Retina (tissue), 1 donor: Measurements from ENCODE around the gene GANC.

Experiments used
- DNase-seq: peaks from one replicate; pipeline ENCODE4 v3.0.0-alpha.2; 2016

GANC gene

GRCh38 chr15:42352401-42352800 is 79.4 kb downstream of the GANC start:
- DNase-seq: no peak

DNA sequence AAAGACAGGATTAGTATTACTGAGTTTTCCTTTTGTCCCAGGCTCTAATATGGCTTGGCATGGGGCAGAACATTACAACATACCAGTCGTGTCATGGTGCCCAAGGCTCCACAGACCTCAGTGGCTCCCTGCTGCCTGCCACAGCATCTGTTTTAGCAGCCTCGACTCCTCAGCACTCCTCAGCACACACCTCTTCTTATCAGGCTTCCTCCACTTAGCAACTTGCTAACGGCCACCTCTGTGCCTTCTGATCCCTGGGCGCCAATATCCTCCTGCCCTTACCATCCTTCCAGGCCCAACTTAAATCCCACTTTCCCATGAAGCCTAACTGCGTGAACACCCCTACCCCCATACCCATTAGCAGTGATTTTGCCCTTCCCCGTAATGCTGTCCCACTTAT is 80.1 kb downstream of the GANC start:
- no peak for DNase-seq

DNA sequence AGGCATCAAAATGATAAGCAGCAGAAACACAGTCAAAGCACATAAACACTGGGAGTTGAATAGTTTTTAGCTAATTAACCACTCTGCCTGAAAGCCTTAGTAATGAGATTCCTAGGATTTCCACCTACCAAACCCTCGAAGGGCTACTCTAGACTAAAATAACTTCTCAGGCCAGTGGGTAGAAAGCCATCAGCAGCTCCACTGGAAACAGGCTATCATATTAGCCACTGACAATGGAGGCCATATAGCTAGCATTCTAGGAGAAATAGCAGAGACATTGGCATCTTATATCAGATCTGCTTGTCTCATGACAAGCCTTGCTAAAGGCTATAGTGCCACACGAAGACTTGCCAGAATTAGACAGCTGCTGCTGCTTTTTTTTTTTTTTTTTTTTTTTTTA is 81.8 kb downstream of the GANC start:
- DNase-seq: no peak

GRCh38 chr15:42355291-42355690 is 82.3 kb downstream of the GANC start:
- DNase-seq: no peak

- no peak for DNase-seq
Measured at GRCh38 chr15:42356851-42357250, 83.8 kb downstream of the GANC start.

DNA sequence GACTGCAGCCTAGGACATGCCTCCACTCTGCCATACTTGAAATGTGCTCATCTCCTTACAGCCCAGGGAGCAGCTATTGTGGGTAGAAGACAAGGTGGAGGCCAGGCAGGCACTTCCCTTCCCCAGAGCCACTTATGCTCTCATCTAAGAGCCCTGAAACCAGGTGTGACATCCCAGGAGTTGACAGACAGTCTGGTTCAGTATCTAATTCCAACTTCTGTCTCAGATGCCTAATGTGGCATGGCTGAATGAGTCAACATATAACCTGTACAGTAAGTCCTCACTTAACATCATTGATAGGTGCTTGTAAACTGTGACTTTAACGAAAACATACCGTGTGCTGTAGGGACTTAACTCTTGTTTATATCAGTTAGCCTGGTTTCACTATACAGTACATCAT is 85.1 kb downstream of the GANC start:
- DNase-seq: no peak

GRCh38 chr15:42359249-42359648 is 86.2 kb downstream of the GANC start, which contains the start of gene CAPN3:
Gene CAPN3 (plus strand): TSS chr15:42359501. CDS start chr15:42359806, 305 bp downstream.
- no peak for DNase-seq

DNA sequence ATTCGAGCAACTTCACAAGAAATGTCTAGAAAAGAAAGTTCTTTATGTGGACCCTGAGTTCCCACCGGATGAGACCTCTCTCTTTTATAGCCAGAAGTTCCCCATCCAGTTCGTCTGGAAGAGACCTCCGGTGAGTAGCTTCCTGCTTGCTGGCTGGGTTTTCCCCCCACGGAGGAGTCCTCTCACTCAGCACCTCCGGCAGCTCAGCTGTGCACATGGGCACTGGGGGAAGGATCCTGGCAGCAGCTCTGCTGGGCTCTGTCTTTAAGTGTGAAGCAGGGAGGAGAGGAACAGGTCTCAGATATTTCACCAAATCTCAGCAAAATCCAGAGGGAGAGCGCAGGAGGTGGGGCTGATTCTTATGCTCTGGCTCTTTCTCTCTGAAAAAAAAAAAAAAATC is 87.0 kb downstream of the GANC start:
- no peak for DNase-seq

- no peak for DNase-seq
Measured at GRCh38 chr15:42360535-42361112, 87.6 kb downstream of the GANC start.

GRCh38 chr15:42363487-42363886 is 90.5 kb downstream of the GANC start:
- no peak for DNase-seq

DNA sequence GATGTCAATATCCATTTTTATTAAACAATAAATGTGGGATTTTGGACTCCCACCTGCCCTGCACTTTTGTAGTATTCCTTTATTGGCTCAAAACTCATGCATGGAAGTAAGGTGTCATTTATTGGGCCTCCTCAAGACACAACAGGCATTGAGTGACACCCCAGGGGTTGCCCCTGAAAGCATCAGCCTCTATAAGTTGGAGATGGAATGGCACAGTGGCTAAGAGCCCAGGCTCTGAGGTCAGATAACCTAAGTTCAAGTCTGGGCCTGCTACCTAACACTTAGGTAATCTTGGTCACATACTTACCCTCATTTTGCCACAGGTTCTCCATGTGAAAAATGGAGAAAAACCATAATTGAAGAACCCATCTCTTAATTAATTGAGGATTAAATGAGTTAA is 90.9 kb downstream of the GANC start:
- no peak for DNase-seq

DNA sequence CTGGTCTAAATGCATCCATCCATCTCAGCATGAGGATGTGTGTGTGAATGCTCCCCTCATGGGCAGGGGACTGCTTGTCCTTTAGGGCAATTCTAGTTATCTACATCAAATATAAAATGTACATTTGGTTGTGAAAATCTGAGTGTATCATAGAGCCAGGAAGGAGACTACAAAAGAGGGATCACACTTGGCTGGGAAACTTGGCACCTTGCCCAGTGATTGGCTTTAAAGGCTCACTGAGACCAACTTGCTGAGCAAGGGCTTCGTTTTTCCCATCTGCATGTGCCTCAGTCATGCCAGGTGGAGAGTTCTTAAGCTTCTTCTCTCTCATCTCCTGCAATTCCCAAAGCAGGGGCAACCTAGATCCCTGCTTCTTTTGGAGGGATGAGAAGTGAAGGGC is 91.5 kb downstream of the GANC start:
- DNase-seq: no peak

DNA sequence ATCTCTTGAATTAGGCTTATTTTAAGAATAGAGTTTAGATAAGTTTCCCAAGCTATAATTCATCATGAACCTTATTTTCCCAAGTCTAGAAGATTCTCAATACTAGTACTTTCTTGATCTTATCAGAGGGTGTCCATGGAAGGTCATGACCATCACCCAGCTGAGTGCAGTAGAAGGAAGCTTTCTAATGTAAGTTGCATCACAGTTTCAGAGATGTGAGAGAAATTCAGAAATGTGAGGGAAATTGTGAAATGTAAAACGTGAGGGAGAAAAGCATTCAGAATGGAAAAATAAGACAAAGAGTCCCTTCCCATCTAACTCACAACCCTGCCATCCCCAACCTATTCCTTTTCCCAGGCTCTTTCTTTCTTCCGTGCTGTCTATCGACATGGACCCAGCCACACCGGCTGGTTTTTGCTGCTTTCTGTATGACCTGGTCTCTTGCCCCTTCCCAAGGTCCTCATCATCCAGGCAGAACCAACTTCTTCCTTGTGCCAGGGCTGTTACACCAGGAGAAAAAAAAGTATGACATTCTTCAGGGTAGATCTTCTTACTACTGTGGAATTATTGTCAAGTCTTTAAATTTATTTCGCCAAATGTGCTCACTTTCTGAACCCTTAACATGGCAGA is 93.0 kb downstream of the GANC start:
- DNase-seq: no peak

- no peak for DNase-seq
Measured at GRCh38 chr15:42367041-42367440, 94.0 kb downstream of the GANC start.

DNA sequence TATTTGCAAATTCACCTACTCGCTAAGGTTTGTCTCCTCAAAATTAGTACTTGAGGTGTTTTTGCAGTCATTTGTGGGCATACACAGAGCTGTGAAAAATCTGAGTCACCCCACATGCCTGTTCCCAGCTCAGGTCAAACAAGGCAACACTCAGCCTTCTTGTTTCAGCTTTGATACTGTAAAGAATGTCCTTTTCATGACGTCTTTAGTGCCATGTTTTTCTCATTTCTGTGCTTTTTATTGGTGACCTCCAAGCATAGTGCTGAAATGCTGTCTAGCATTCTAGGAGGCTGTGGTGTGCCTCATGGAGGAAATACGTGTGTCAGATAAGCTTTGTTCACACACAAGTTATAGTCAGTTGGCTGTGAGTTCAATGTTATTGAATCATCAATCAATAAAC is 95.1 kb downstream of the GANC start:
- no peak for DNase-seq

DNA sequence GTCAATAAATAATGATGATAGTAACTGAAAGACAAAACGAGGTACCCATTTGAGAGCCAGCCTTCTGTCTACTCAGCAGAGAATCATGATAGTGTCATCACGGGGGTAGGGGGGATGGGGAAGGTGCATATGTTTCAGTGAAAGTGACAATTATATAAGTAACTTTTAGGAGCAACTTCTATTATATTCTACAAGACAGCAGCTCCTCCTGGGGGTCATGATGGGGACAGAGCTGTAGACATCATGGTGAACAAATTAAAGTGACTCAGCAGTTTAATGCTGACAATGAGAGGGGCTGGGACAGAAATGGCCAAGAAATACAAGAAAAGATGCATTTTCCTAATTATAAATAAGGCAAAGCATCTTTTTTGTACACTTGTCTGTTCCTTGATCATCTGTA is 98.1 kb downstream of the GANC start:
- no peak for DNase-seq

- no peak for DNase-seq
Measured at GRCh38 chr15:42373274-42373673, 100.3 kb downstream of the GANC start.

GRCh38 chr15:42373936-42374335 is 100.9 kb downstream of the GANC start:
- no peak for DNase-seq

GRCh38 chr15:42374810-42375209 is 101.8 kb downstream of the GANC start:
- no peak for DNase-seq

DNA sequence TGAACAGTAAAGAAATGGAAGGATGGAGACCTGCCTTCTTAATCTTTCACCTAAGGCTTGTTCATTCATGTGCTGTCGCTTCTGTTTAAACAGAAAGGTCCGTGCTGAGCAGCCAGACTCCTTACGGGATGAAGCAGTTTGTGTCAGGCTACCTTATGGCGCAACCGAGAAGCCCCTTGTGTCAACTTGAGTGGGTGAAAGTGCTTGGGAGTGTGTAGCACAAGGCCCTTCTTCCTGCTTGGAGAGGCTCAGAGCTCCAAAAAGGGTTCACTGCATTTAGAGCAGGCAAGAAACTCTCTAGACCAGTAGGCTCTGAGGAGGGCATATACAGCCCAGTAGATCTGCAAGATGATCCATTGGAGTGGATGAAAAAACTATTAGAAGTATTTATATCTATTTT is 102.3 kb downstream of the GANC start:
- no peak for DNase-seq

- no peak for DNase-seq
Measured at GRCh38 chr15:42375941-42376340, 102.9 kb downstream of the GANC start.

DNA sequence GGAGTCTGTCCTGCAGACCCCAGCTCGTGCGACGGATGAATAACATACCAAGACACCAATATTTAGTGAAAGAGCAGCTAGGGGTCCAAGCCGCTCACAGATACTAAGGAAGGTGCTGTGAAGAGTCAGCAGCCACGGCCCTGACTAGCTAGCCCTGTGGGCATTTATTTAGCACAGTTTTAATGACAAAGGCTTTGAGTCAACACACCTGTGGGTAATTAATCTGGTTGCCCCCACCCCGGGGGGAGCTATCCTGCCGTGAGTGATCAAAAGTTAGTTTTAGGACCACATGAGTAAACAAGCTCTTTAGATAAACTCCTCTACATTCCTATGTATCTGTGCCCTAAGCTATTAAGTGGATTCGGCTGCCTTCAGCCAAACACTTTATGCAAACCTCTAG is 105.0 kb downstream of the GANC start:
- no peak for DNase-seq

- DNase-seq: no peak
Measured at GRCh38 chr15:42384597-42384996, 111.6 kb downstream of the GANC start.

DNA sequence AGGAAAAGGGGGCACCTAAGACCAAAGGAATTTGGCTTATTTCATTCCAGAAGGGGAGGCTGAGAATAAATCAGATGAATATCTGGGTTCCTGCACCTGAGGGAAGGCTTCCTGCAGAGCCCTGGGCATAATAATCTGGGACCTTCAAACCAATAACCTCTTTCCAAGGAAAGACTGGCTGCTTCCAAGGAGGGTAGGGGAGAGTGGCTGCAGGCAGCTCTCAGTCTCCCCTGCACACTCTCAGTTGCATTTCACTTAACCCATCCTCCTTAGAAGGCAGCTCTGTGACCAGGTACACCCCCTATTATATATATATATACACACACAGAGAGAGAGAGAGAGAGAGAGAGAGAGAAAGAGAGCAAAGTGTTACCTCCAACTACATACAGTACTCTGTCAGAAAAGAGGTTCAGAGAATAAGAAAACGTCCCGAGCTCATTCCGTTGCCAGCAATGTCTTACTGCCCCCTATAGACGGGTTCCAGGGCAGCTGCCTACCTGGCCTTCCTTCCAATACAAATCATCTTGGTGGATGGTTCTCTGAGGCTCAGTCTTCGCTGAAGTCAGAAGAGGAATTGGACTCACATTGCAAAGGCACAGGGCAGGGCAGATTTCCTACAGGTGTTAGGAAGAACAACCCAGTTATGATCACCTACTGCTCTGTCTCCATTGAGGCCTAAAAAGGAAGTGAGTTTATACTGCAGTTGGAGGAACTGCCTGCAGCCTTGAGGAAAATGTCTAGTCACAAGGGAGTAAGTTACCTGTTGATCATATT is 112.4 kb downstream of the GANC start:
- DNase-seq: peak; percentile 18
